HG02623 (cell line): Measurements from ENCODE around the gene IL20.

ENCODE experiments used
- ATAC-seq: cut with Tn5 transposase; IDR thresholded peaks from one replicate; pipeline ENCODE4 v1.9.1; 2021; ENCODE audit warnings: moderate library complexity; ENCODE audit not compliant: unreplicated experiment

IL20 gene, protein sequence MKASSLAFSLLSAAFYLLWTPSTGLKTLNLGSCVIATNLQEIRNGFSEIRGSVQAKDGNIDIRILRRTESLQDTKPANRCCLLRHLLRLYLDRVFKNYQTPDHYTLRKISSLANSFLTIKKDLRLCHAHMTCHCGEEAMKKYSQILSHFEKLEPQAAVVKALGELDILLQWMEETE

DNA sequence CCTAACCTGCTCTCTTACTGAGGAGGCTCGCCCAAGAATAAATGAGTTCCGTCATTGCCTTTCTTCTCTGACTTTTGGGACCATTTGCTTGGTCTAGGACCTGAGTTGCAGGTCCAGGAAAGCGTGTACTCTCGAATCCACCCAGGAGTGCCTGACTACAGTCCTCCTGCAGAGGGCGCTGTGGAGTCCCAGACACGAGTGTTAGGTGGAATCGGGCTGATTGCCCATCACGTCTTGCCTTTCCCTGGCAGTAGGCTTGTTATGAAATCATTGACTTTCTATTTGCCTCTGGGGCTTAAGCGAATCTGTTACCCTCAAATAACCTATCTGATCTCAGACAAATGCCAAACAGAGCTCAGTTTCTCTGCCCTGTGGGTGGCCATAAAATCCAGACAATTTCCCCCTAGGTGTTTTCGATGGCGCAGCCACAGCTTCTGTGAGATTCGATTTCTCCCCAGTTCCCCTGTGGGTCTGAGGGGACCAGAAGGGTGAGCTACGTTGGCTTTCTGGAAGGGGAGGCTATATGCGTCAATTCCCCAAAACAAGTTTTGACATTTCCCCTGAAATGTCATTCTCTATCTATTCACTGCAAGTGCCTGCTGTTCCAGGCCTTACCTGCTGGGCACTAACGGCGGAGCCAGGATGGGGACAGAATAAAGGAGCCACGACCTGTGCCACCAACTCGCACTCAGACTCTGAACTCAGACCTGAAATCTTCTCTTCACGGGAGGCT is at the start of gene IL20:
TSS of gene IL20 (plus strand) at position 685 of the 733 bp plus-strand sequence. CDS start 230 bp downstream, outside the sequence.
- no peak for ATAC-seq

DNA sequence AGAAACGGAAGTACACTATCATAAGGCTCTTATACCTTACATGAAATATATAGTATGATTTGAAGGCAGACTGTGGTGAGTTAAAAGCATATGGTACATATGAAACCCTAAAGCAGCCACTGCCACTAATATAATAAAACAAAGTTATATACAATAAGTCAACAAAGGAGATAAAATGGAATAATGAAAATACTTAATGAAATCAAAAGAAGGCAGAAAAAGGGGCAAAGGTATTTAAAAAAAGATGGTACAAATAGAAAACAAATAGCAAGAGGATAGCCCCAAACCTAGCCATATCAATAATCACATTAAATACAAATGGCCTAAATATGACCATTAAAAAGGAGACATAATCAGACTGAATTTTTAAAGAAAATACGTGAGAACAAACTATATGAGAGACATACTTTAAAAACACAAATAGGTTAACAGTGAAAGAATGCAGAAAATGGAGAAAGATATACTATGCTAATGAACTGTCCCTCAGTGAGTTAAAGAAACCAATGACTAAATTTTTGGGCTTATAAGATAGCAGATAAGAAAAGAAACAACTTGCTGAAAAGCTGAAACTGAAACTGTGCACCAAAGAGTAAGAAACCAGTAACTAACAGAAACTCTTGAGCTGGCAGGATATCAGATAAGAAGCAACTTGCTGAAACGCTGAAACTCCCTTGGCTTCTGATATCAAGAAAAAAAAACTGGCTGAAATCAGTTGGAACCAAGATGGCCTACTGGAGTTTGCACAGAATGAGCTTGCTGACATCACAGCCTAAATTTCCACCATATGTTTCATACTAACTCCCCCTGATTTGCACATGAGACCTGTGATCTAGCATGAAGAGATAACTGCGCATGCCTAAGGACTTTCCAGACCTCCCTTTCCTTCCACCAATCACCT is 48.8 kb upstream of the IL20 start:
- ATAC-seq = peak; percentile 53

DNA sequence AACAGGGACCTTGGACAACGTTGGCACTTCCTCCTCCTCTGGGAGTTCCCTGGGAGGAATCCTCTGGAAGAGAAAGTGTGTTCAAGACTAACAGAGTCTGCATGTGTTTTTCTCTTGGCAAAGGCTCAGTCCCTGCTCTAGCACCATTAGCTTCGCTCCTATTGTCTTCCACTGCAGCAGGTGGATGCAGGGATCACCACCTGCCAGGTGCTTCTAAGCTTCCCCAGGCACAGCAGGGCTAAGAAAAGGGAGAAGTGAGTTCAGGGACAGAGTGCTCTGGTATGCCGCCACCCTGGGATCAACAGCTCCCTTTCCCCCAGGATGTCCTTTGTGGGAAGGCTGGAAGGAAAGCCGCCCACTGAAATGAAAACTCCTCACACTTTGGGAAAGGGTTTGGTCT is 43.9 kb upstream of the IL20 start:
- ATAC-seq = no peak

DNA sequence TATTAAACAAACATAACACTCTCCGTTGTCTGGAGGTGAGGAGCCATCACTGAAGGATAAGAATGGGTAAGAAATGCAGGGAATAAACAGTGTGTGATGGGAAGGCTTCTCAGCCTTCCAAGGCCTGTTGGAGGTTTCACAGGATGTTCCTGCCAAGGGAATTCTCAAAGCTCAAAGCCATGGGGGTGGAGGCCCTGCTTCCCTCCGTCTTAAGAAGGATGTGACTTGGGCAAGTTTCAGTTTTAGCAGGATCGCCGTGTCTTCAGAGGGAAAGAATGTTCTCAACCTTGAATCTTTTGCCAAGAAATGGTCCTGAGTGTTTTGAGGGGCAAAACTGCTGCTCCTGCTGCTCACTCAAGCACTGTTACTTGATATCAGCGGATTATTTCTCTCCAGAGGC is 41.7 kb upstream of the IL20 start:
- no peak for ATAC-seq

DNA sequence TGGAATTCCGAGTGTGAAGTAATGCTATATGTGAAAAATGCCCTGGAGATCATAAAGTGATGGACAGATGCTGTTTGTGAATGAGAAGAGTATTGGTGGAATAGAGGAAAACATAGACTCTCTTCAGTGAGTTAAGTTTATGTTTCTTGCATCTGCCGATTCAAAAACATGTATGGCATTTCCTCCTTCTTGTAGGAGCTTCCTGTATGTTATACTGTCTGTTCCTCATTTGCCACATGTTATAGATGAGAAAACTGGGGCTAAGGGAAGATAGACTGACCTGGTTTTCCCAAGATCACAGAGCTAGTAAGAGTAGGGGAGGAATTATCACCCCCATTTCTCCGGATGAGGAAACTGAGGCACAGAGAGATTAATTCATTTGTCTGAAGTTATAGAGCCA is 41.1 kb upstream of the IL20 start:
- ATAC-seq = no peak

DNA sequence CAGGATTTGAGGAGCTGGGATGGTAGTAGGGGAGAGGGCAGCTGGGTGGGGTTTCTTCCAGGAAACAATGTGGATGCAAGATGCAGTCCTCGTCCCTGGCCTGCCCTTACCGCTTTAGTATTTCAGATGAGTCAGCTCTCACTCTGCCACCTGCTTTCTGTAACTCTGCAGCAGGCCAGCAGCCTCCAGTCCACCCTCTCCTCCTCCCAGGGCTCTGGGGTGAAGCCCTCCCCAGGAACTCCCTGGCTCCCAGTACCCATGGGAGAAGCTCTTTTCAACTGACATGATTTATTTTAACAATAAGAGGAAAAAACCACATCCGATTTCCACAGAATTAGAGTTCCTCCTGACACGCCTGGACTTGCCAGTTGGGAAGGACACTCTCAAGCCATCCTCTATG is 39.0 kb upstream of the IL20 start:
- no peak for ATAC-seq

DNA sequence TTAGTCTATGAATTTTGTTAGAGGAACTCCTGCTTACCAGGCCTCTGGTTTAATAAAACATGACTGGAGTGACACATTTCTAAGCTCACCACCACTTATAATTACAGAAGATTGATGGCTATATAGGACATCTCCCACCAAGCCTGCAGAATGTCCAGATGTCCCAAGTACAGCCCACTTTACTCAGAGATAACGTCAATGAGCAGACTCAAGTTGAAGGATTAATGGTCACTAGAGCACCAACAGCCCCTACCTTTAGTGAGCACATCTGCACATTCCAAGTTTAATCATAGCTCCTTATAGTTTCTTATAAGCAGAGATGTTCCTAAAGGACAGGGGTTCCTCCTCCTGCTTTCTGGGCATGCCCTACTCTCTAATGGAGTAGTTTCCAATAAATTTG is 37.4 kb upstream of the IL20 start:
- ATAC-seq = no peak

DNA sequence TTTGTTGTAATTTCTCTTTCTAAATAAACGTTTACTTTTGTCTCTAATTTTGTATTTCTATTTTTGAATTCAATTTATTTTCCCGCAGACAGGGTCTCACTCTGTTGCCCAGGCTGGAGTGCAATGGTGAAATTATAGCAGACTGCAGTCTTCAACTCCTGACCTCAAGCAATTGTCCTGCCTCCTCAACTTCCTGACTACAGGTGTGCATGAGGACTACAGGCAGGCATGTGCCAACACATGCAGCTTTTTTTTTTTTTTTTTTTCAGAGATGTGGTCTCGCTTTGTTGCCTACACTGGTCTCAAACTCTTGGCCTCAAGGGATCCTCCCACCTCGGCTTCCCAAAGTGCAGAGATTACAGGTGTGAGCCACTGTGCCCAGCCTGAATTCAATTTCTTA is 36.7 kb upstream of the IL20 start:
- ATAC-seq = no peak

DNA sequence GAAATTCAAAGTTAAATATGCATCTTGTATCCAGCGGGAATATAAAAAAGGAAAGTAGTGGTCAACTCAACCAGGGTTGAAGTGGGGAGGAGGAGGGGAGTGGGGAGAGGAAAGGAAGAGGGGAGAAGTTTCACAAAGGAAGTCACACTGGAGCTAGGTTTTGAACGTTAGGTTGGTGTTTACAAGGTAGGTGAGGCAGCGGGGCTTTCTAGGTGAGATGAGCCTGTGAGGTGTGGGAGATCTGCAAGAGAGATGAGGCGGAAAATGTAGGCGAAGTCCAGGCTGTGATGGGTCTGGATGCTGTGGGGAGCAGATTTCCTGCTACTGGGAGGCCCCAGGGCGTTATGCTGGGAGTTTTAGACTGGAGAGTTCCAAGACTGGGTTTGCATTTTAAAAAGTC is 36.1 kb upstream of the IL20 start:
- no peak for ATAC-seq

DNA sequence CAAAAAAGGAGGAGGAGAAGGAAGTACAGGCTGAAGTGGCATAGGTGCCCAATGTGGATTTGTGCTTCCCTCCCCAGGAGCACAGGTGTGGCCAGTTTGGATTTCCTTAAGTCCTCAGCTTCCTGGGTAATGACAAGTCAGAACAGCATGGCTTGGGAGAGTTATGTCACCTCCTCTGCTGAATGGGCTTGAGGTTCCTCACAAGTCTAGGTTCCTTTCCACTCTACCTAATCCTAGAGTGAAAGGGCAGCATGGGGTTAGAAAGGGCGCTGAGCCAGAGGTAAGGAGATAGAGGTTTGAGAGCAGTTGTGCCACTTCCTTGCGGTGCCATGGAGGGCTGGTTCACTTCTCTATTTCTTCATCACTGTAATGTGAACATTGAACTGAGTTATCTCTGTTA is 35.5 kb upstream of the IL20 start:
- no peak for ATAC-seq

DNA sequence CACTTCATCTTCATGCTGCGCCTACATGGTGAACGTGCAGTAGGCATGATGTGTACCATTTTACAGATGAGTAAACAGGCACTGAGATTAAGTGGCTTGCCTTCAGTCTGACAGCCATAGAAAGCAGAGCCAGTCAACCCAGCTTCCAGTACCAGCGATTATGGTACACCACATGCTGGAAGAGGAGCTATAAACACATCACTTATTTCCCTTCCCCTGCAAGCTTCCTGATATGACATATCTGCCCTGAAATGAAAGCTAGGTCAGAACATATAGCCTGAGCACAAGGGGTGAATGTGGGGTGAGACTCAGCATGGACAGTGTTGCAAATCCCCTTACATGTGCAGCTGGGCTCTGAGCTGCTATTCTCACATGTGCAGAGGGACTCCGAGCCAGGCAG is 33.8 kb upstream of the IL20 start:
- ATAC-seq = no peak

DNA sequence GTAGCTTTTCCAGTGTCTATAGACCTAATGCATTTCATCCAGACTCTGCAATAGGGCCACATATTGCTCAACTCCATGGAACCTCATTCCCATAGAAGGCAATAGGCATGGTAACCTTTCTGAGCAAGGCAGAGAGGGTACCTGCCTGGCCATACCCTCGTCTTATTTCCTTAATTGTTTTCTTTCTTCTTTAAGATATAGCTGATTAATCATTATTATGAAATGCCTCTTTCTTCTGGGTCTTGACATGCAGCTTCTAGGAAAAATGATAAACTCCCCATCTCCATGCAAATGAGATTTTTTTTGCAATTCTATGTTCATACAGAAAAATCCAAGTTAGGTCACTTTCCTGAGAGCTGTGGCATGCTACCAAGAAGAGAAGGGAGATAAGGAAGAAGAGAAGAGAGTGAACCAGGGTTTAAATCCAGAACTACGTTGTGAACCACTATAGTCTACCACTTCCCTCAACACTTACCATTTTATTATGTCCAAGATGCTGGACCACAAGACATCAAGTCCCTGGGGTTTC is 33.0 kb upstream of the IL20 start:
- ATAC-seq = no peak

DNA sequence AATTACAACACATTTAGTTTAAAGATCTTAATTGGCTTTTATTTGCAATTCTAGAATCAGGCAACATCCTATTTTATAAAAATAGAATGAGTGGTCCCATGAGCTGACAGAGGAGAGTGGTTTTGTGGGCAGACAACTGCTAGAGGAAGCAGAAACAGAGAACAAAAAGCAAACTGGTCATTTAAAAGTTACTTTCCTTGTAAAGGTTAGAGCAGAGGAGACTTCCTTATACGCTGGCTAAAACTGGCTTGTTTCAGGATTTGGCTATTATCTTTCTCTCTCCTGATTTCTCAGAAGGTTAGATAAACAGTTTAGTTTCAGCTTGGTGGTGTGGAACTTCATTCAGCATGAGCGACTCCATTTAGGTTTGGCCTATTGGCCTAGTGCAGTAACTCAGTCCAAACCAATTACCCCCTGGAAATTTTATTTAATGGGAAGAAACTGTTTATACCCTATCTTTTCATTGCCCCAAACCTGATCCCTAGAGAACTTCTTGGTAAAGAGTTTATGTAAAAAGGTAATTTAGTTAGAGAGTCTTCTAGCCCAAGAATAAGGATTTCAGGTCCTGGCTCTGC is 32.2 kb upstream of the IL20 start:
- no peak for ATAC-seq

DNA sequence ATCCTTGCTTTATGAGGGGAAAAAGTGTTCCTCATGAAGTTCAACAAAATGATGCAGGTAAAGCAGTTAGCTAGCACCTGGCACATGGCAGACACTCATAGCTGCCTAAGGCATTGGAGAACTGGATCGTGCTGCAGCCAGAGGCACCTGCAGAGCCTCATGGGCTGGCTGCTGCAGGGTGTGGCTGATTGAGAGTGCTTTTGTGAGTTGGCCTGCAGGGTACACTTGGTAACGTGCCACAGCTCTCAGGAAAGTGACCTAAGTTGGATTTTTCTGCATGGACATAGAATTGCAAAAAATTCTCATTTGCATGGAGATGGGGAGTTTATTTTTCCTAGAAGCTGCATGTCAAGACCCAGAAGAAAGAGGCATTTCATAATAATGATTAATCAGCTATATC is 31.6 kb upstream of the IL20 start:
- ATAC-seq = no peak

DNA sequence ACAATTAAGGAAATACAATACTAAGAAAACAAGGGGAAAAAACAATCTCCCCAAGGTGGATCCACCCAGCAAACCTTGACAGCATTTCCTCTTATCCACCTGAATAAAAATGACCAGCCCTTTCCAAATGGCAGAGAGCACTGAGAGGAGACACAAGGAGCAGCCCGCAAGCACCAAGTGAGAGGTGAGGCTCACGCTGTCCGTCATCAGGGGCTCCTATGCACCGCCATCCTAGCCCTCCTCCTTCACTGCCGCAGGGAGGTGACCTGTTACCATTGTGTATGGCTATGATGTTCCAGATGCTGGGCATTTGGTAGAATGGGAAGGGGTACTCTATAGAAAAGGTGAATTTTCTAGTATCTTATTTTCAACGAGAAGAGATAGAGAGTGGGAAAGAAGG is 31.2 kb upstream of the IL20 start:
- no peak for ATAC-seq

DNA sequence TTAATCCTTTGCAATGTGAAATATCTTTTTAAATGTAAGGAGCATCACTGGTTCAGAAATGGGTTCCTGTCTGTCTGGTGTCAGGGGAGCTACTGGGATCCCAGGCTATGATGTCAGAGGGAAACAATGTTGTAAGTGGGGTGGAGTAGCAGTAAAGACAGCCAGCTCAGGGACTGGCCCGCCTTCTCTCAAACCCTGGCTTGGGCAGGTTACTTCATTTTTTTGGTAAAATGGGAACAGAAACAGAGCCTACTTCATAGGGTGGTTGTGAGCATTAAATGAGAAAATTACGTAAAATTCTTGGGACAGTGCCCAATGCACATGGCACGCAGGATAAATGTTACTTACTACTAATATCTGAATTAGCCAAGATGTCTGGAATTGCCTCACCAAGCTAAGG is 30.7 kb upstream of the IL20 start:
- no peak for ATAC-seq

DNA sequence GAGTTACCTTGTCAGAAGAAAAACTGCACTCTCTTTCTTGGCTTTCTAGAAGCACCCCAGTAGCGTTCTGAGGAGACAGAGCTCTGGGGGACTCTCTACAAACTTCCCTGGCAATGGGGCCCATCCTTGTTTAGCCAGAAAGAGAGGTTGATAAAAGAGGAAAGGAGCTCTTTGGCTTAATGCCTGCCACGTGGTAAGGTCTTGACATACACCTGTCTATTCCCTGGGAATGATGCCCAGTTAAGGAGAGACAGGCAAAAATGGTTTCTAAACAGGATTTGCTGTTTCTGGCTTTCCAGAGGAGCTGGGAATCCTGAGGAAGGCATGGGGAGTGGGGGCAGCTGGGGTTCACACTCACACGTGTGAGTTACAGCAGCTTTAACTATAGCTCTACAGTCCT is 30.2 kb upstream of the IL20 start:
- ATAC-seq = no peak

DNA sequence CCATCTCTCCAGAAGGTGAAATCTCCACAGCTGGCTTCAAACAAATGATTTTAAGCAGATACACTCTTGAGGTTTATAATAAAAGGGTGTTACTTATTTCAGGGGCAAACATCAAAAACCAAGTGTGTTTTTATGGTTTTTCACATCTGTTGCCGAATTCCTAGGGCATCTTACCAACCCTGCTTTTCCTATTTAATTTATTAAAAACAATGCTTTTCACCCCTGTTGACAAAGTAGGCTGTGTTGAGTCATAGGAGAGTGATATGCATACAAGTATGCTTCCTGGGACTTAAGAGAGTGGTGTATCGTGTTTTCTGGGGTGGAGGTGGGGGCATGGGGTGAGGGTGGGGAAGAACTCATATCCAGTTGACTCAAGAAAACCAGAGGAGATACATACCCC is 29.3 kb upstream of the IL20 start:
- no peak for ATAC-seq

DNA sequence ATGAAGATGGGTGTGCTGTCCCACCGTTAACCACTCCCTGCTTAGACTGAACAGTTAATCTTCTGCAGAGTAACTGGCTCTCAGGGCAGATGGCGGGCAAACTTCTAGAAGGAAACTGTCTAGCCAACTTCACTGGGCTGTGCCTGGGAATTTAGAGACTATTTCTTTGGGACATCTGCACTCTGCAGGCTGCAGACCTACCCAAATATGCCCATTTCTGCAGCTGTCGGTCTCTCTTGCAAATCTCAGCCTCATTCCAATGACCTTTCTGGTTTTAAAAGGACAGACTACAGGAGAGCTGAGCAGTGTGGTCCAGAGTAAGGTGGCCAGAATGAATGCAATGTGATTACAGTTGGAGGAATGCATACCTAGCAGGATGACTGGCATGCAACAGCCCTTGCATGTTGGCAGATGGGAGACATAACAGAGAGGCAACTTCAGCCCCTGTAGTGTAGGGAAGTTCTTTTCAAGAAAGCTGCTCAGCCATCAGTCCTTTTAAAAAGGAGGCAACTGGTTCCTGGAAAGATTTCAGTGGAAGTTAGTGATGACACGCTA is 26.3 kb upstream of the IL20 start:
- ATAC-seq = no peak

DNA sequence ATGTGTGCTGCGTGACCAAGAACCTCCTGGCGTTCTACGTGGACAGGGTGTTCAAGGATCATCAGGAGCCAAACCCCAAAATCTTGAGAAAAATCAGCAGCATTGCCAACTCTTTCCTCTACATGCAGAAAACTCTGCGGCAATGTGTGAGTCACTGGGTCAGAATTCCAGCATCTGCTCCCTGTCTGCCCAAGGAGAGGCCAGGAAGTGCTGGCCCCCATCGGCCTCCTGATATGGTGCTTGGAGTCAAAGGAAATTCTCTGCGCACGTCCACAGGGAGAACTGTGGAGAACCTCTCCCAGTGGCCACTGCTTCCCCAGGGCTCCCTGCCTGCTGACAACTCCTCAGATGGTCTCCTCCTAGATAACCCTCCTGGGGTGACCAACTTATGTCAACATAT is 25.6 kb upstream of the IL20 start:
- ATAC-seq = no peak
